Activated B cell treated with CpG ODN at 0.5 μM for 24 hours (primary cell): ENCODE data around the gene ZNF688. TPM values are rescaled to one million over a fixed set of nuclear protein-coding genes. Genes with fewer than 3 reads are reported as not detected.

Source experiments
- ATAC-seq: fragments of 200-7000 bp; cut with Tn5 transposase; one replicate; pipeline ENCODE4 v1.10.0; 2021; ENCODE audit warnings: low read depth, mild to moderate bottlenecking, moderate library complexity
- CTCF ChIA-PET: fragments of 350-600 bp; sonication (Branson Sonifier 250); formaldehyde crosslinking; loops from one replicate; lab custom pipeline; 2021; ENCODE audit warnings: antibody characterized with exemption; lab: Charles Lee
- POLR2A ChIA-PET: fragments of 350-600 bp; sonication (Branson Sonifier 250); formaldehyde crosslinking; loops from one replicate; lab custom pipeline; 2021; ENCODE audit warnings: antibody characterized with exemption; lab: Charles Lee
- DNase-seq: peaks from one replicate; pipeline ENCODE4 v3.0.0; 2022
- H3K27ac Mint-ChIP-seq: one replicate; pipeline ENCODE4 v1.8.0; 2020; ENCODE audit warnings: mixed read lengths
- H3K27me3 Mint-ChIP-seq: one replicate; pipeline ENCODE4 v1.8.0; 2021; ENCODE audit warnings: mixed read lengths
- H3K36me3 Mint-ChIP-seq: one replicate; pipeline ENCODE4 v1.8.0; 2021; ENCODE audit warnings: low read depth, mixed read lengths
- H3K4me1 Mint-ChIP-seq: one replicate; pipeline ENCODE4 v1.8.0; 2021; ENCODE audit warnings: mixed read lengths
- H3K4me3 Mint-ChIP-seq: one replicate; pipeline ENCODE4 v1.8.0; 2020; ENCODE audit warnings: mild to moderate bottlenecking, mixed read lengths
- H3K9me3 Mint-ChIP-seq: one replicate; pipeline ENCODE4 v1.8.0; 2020; ENCODE audit warnings: mixed read lengths
- CTCF ChIP-seq: fragments of 200-600 bp; IDR thresholded peaks from one replicate; pipeline ENCODE4 v1.8.0; 2022; ENCODE audit warnings: antibody characterized with exemption, mild to moderate bottlenecking
- intact Hi-C: fragments of 100-400 bp; cut with micrococcal nuclease; formaldehyde crosslinking; loops from one replicate; pipeline ENCODE4 v1.15.1; 2024
- total RNA-seq: library from RNA; stranded (reverse); gene quantifications from 2 replicates; pipeline ENCODE4 v1.2.3, GENCODE V29; 2022

The ZNF688 gene
- total RNA-seq, 1 donor from 2014 or later: 14.7 TPM

GRCh38 chr16:30527635-30528178 is 43.8 kb downstream of the ZNF688 start:
- no peak for TF ChIP-seq CTCF
- ChIA-PET POLR2A (interaction anchor here (0.5 to 5.6 kb wide), 40 partner anchors 8 to 546 kb away, joined by 3 to 42 read pairs (median 6); partner anchors contain the start of genes CORO1A, DCTPP1, ITGAL and PRR14), CTCF (interaction anchor here (0.9 to 2.3 kb wide), 8 partner anchors 29 to 110 kb away, joined by 3 to 9 read pairs (median 4); partner anchors contain the start of genes DCTPP1, SEPHS2 and ZNF764)
- H3K36me3 Mint-ChIP-seq: peaks cover 29% of the 10 kb centered on the region
- peak; percentile 37 for ATAC-seq
- H3K27ac Mint-ChIP-seq: peak overlapping the region; percentile 99
- DNase-seq: no peak
- intact Hi-C loops: loop anchor here (1.0 to 5.0 kb wide), 16 partner anchors 8 to 547 kb away; partner anchors contain the start of genes DCTPP1, FBRS, FBXL19 and PRR14
- H3K27me3 Mint-ChIP-seq: no peaks in the 10 kb centered on the region
- H3K9me3 Mint-ChIP-seq: no peaks in the 10 kb centered on the region
- peak overlapping the region; percentile 89 for H3K4me3 Mint-ChIP-seq
- peaks cover 21% of the 10 kb centered on the region for H3K4me1 Mint-ChIP-seq

- no peaks in the 10 kb centered on the region for H3K27me3 Mint-ChIP-seq
- peak overlapping the region; percentile 99 for H3K27ac Mint-ChIP-seq
- ChIA-PET POLR2A (interaction anchor here (0.6 to 5.6 kb wide), 46 partner anchors 9 to 547 kb away, joined by 3 to 42 read pairs (median 5); partner anchors contain the start of genes CD2BP2, CORO1A, DCTPP1 and ITGAL), CTCF (interaction anchor here (0.7 to 1.3 kb wide), 6 partner anchors 30 to 111 kb away, joined by 3 to 5 read pairs (median 4); partner anchors contain the start of genes DCTPP1 and ZNF764)
- H3K4me1 Mint-ChIP-seq: peaks cover 21% of the 10 kb centered on the region
- peak; percentile 93 for DNase-seq
- H3K9me3 Mint-ChIP-seq: no peaks in the 10 kb centered on the region
- no peak for TF ChIP-seq CTCF
- H3K4me3 Mint-ChIP-seq: peak overlapping the region; percentile 89
- peaks cover 29% of the 10 kb centered on the region for H3K36me3 Mint-ChIP-seq
- intact Hi-C loops: loop anchor here (1.0 to 5.0 kb wide), 16 partner anchors 8 to 548 kb away; partner anchors contain the start of genes DCTPP1, FBRS, FBXL19 and PRR14
- peak; percentile 84 for ATAC-seq
These were observed 44.5 kb downstream of the ZNF688 start for GRCh38 chr16:30526823-30527634.

GRCh38 chr16:30526137-30526822 is 45.2 kb downstream of the ZNF688 start, which contains the start of gene ZNF768:
Gene ZNF768, minus strand, starts transcription at chr16:30526566. Its CDS starts 153 bp downstream, at chr16:30526413.
- H3K9me3 Mint-ChIP-seq: no peaks in the 10 kb centered on the region
- DNase-seq (peak; percentile 67), ATAC-seq (peak; percentile 16)
- H3K4me3 Mint-ChIP-seq: peak within 1 kb of the TSS; percentile 90
- peaks cover 21% of the 10 kb centered on the region for H3K4me1 Mint-ChIP-seq
- no peaks in the 10 kb centered on the region for H3K27me3 Mint-ChIP-seq
- H3K36me3 Mint-ChIP-seq: peaks cover 31% of the 10 kb centered on the region
- POLR2A ChIA-PET: interaction anchor here (0.5 to 5.6 kb wide), 25 partner anchors 9 to 342 kb away, joined by 3 to 42 read pairs (median 7); partner anchors contain the start of genes CD2BP2, CORO1A, DCTPP1 and SEPHS2
- peak within 1 kb of the TSS; percentile 99 for H3K27ac Mint-ChIP-seq
- CTCF ChIA-PET: interaction anchor here (0.7 to 1.2 kb wide), 3 partner anchors 72 to 112 kb away, joined by 4 to 5 read pairs (median 4); no protein-coding TSS in a partner anchor
- TF ChIP-seq CTCF: no peak
- intact Hi-C loops: loop anchor here (2.0 to 5.0 kb wide), 8 partner anchors 33 to 549 kb away; partner anchors contain the start of genes FBXL19, PRR14, TBC1D10B and TBX6

- no peak for ATAC-seq
- no peak for TF ChIP-seq CTCF
- Mint-ChIP-seq H3K9me3 (no peaks in the 10 kb centered on the region), H3K36me3 (peaks cover 28% of the 10 kb centered on the region), H3K27me3 (no peaks in the 10 kb centered on the region), H3K4me1 (peaks cover 21% of the 10 kb centered on the region), H3K27ac (peak overlapping the region; percentile 86), H3K4me3 (peak overlapping the region; percentile 90)
- intact Hi-C loops: loop anchor here (2.0 to 5.0 kb wide), 8 partner anchors 33 to 549 kb away; partner anchors contain the start of genes FBXL19, PRR14, TBC1D10B and TBX6
- ChIA-PET CTCF (no interaction called here), POLR2A (interaction anchor here (0.5 to 5.6 kb wide), 6 partner anchors 9 to 168 kb away, joined by 3 to 32 read pairs (median 8); partner anchors contain the start of genes DCTPP1, ZNF747 and ZNF785)
- no peak for DNase-seq
These were observed 45.7 kb downstream of the ZNF688 start for GRCh38 chr16:30525844-30526136.
